Epithelial cell of proximal tubule (primary cell): ENCODE data around the gene ABCA9. TPM values are rescaled to one million over a fixed set of nuclear protein-coding genes. Genes with fewer than 3 reads are reported as not detected.
"Not testable (repeated sequence)": the region's sequence is repeated elsewhere in the genome, so short reads cannot be mapped to it uniquely, and the experiment has no call there.

ENCODE experiments used
- DNase-seq: peaks from one replicate; pipeline ENCODE4 v3.0.0-alpha.2; 2011; ENCODE audit warnings: low read depth
- H3K4me3 ChIP-seq: 2 replicates; pipeline ENCODE4 v1.5.1; 2011; ENCODE audit warnings: low read depth, mild to moderate bottlenecking, low read length
- total RNA-seq: library from RNA; depleted of rRNA; stranded (reverse); fragments of >200 nt; gene quantifications from 2 replicates; pipeline ENCODE4 v1.2.3, GENCODE V29; 2015
- TF ChIP-seq, protein P1 (sequence below): conservative IDR thresholded peaks from 2 replicates; pipeline ENCODE4 v1.5.1; 2012; ENCODE audit warnings: low read depth, mild to moderate bottlenecking, low read length

Gene ABCA9
- total RNA-seq, 1 donor from 2014 or later: not detected

GRCh38 chr17:68961214-68961882 lies 99.4 kb downstream of the ABCA9 start:
- TF ChIP-seq, protein P1, sequence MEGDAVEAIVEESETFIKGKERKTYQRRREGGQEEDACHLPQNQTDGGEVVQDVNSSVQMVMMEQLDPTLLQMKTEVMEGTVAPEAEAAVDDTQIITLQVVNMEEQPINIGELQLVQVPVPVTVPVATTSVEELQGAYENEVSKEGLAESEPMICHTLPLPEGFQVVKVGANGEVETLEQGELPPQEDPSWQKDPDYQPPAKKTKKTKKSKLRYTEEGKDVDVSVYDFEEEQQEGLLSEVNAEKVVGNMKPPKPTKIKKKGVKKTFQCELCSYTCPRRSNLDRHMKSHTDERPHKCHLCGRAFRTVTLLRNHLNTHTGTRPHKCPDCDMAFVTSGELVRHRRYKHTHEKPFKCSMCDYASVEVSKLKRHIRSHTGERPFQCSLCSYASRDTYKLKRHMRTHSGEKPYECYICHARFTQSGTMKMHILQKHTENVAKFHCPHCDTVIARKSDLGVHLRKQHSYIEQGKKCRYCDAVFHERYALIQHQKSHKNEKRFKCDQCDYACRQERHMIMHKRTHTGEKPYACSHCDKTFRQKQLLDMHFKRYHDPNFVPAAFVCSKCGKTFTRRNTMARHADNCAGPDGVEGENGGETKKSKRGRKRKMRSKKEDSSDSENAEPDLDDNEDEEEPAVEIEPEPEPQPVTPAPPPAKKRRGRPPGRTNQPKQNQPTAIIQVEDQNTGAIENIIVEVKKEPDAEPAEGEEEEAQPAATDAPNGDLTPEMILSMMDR: no peak
- DNase-seq: no peak
- no peak overlapping the region for H3K4me3 ChIP-seq

GRCh38 chr17:68959117-68959516 lies 101.6 kb downstream of the ABCA9 start:
- not testable (repeated sequence) for DNase-seq

DNA sequence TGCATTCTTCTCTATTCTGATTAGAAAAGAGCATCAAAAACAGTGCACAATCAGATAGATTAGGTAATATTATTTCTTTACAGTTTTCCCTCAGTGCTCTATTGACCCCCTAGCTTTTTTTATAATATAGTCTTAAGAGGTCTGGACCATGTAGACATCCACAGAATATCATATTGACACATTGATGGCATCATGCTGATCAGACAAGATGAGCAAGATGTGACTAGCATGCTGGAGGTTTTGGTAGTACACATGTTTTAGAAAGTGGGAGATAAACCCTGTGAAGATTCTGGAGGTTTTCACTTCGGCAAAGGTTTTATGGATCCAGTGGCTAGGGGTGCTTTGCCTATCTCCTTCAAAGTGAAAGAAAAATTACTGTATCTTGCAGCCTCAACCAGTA lies 102.8 kb downstream of the ABCA9 start:
- DNase-seq: no peak
- H3K4me3 ChIP-seq: no peak overlapping the region
- TF ChIP-seq, protein P1: no peak

More at GRCh38 chr17:68959117-68959516, 101.6 kb downstream of the ABCA9 start:
- H3K4me3 ChIP-seq: not testable (repeated sequence)

- no peak within 1 kb of the TSS for H3K4me3 ChIP-seq
- no peak for DNase-seq
- TF ChIP-seq, protein P1: no peak
These were observed 105.4 kb downstream of the ABCA9 start, which contains the start of gene ABCA8 for GRCh38 chr17:68955181-68955841. TSS of gene ABCA8 (minus strand) at chr17:68955392. CDS start at chr17:68942034, 13,358 bp downstream.

DNA sequence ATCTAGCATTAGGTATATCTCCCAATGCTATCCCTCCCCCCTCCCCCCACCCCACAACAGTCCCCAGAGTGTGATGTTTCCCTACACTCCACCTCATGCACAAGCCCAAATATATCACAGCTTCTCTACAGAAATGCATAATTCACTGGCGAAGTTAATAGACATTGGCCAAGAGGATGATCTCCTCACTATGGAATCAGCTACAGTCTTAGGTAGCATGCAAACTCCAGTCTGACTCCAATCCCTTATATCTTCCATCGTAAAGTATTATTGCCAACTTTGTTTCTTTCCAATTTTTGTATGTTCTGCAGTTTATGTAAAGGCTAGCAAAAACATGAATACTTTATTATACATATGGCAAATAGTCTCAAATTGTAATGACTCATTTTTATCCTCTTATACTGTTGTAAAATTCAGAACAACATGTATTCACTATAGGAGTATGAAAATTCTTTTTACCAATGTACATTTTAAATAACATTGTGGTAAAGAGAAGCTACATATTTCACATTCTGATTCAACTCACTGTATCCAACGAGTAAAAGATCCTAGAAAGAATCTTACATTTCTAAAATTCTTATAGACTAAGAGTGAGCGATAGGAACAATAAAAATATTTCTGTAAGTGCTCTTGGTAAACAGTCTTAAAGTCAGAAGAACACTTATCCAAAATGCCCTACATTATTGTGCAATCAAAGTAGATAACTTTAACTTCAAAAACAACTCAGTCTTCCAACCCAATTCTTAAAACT lies 106.4 kb downstream of the ABCA9 start:
- TF ChIP-seq, protein P1: no peak
- no peak for DNase-seq
- H3K4me3 ChIP-seq: no peak overlapping the region

DNA sequence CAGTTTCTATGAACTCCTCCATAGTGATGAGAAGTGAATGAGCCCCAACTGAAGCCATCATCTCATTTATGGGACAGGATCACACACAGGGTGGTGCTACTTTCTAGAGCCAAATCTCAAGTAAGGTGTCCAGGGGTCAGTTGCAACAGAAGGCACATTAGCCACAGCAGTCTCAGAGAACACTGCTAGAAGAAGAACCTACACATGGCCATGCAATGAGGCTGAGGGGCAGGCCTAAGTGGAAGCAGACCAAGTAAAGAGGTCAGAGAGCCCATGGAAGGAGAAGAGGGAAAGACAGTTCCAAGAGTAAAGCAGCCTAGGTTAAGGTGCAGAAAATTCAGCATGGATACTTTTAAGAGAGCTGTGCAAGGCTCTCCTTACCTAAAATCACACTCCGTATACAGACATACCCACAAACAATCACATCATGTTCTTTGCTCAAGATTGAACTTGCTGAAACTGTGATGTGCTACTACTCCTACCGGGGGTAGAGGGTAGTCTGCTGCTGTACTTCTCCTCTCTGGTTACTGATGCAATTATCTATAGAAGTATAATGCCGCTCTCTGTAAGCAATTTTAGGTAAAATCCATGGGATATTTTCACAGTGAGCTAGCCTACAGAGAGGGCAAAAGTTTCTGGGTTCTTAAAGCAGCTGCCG lies 107.3 kb downstream of the ABCA9 start:
- no peak overlapping the region for H3K4me3 ChIP-seq
- TF ChIP-seq, protein P1: no peak
- no peak for DNase-seq

DNA sequence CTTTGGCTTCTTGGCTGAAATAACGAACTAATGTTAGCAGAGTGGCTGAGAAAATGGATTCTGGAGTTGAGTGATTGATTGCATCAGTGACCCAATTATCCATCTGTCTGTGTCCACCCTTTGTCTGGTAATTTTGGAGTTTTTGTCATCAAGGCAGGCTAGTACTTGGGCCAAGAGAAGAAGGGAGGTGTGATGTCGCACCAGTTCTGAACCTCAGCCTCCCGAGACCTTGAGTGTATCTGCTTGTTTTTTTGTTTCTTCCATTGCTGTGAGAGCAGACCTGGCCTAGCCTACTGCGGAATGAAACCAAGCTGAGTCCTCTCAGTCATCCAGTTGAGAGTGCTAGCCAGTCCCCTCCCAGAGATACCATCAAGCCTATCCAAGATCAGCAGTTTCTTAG lies 110.0 kb downstream of the ABCA9 start:
- TF ChIP-seq, protein P1: no peak
- DNase-seq: no peak
- H3K4me3 ChIP-seq: no peak overlapping the region

- DNase-seq, H3K4me3 ChIP-seq: not testable (repeated sequence)
These were observed 112.9 kb downstream of the ABCA9 start for GRCh38 chr17:68947868-68948267.
